Psoas muscle (tissue), 8 donors: Measurements from ENCODE around the gene CCDC57. TPM values are rescaled to one million over a fixed set of nuclear protein-coding genes. Genes with fewer than 3 reads are reported as not detected.
A peak's percentile ranks its signal among the peaks of the same experiment; 100 is the strongest.

Source experiments
- ATAC-seq, 4 donors: fragments of 200-7000 bp; cut with Tn5 transposase; one replicate each; pipeline ENCODE4 v1.9.1; 2020; ENCODE audit warnings: moderate library complexity in 3 of 4, mild to moderate bottlenecking in 2 of 4
- DNase-seq, 2 donors: peaks; one replicate each; pipeline ENCODE4 v3.0.0-alpha.2; 2020
- H3K27ac ChIP-seq: fragments of 200-600 bp; one replicate; pipeline ENCODE4 v1.8.0; 2022
- H3K27me3 ChIP-seq, 3 donors: fragments of 200-600 bp in 1 of 3; one replicate each; pipeline versions ENCODE4 v1.6.1 to v1.8.0; 2013 to 2022; ENCODE audit warnings: low read length in 2 of 3, mild to moderate bottlenecking in 2 of 3, moderate library complexity in 1 of 3; ENCODE audit not compliant: insufficient read depth in 3 of 3
- H3K36me3 ChIP-seq, 2 donors: fragments of 200-600 bp in 1 of 2; one replicate each; pipeline versions ENCODE4 v1.6.1 to v1.8.0; 2013 to 2022; ENCODE audit warnings: low read depth in 1 of 2, mild to moderate bottlenecking in 1 of 2, moderate library complexity in 1 of 2; ENCODE audit not compliant: insufficient read depth in 1 of 2
- H3K4me1 ChIP-seq: fragments of 200-600 bp; one replicate; pipeline ENCODE4 v1.8.0; 2022
- H3K4me3 ChIP-seq: fragments of 200-600 bp; one replicate; pipeline ENCODE4 v1.8.0; 2022; ENCODE audit warnings: mild to moderate bottlenecking
- H3K9me3 ChIP-seq: fragments of 200-600 bp; one replicate; pipeline ENCODE4 v1.8.0; 2022
- CTCF ChIP-seq: fragments of 200-600 bp; IDR thresholded peaks from one replicate; pipeline ENCODE4 v1.8.0; 2022; ENCODE audit warnings: antibody characterized with exemption
- WGBS, 3 donors: extraction: QIAGEN DNeasy Blood & Tissue Kit; methylation state at CpG; one replicate each; pipeline versions ENCODE4 v1.1.6 to v1.1.7; 2013; 5-methylcytosine and 5-hydroxymethylcytosine counted together
- intact Hi-C, 2 donors: fragments of 100-400 bp; cut with DNase I; formaldehyde crosslinking; loops; one replicate each; pipeline versions ENCODE4 v1.11.0 to v1.14.2; 2022
- polyA plus RNA-seq, 3 donors: library from polyadenylated mRNA; stranded (reverse); fragments of 200-250 nt; gene quantifications; one replicate each; pipeline ENCODE4 v1.2.3, GENCODE V29; 2013
- total RNA-seq, 4 donors: library from RNA; stranded (reverse); fragmentation: NEBNext Ultra II Directional in 2 of 4; extraction: Animal tissue kit (Norgen Biotek cat#: 25700) in 2 of 4; gene quantifications; one replicate each; pipeline versions ENCODE4 v1.2.1 to v1.2.4, GENCODE V29; 2021 to 2023
- donor health status: healthy with polysubstance abuse.
- donor health status: DM: no; HTN: no; CAD: no; lungs with moderate emphysema.
- donor health status: Bipolar disorder and iron deficiency.
- donor health status: healthy.
- donor health status: DM: yes; HTN: yes; CAD: no.
- donor health status: DM: no; HTN: no; CAD: no.
- donor health status: DM: no; HTN: no; CAD: no.
- donor health status: DM: yes; HTN: yes; CAD: no.

The CCDC57 gene
- total and polyA plus RNA-seq, 7 donors, result 7.2 to 15.3 (median 11.1) TPM

- TF ChIP-seq CTCF, result no peak
- DNase-seq, result peak in 1 of 2 donors; percentile 34
- Histone ChIP-seq H3K9me3 (no peaks in the 10 kb centered on the region), H3K27ac (no peak overlapping the region), H3K27me3 (no peaks in the 10 kb centered on the region), H3K36me3 (peaks cover 4 to 84% of the 10 kb centered on the region in 2 donors), H3K4me1 (peaks cover 6% of the 10 kb centered on the region), H3K4me3 (no peak overlapping the region)
- intact Hi-C loops, result no loop called here
- whole genome bisulfite sequencing, 3 donors, result 95% methylated on average over 35 to 40 of the region's 40 CpGs
- no peak for ATAC-seq
These were observed 119.5 kb downstream of the CCDC57 start for GRCh38 chr17:82092995-82093751.

GRCh38 chr17:82092628-82092994 lies 120.0 kb downstream of the CCDC57 start:
- WGBS, 3 donors, result 93 to 97% (median 94%) methylated on average over 17 to 20 of the region's 20 CpGs
- ATAC-seq, result no peak
- Histone ChIP-seq H3K9me3 (no peaks in the 10 kb centered on the region), H3K4me3 (no peak overlapping the region), H3K27ac (no peak overlapping the region), H3K36me3 (peaks cover 4 to 89% of the 10 kb centered on the region in 2 donors), H3K4me1 (peaks cover 6% of the 10 kb centered on the region), H3K27me3 (no peaks in the 10 kb centered on the region)
- intact Hi-C loops, result no loop called here
- DNase-seq, result peak in 1 of 2 donors; percentile 17
- TF ChIP-seq CTCF, result no peak

GRCh38 chr17:82092094-82092586 lies 120.5 kb downstream of the CCDC57 start:
- H3K27me3 ChIP-seq, result no peaks in the 10 kb centered on the region
- no peaks in the 10 kb centered on the region for H3K9me3 ChIP-seq
- H3K36me3 ChIP-seq, result peaks cover 4 to 94% of the 10 kb centered on the region in 2 donors
- DNase-seq, result peak in 1 of 2 donors; percentile 41
- no peak for TF ChIP-seq CTCF
- intact Hi-C loops, result no loop called here
- H3K4me3 ChIP-seq, result no peak overlapping the region
- H3K27ac ChIP-seq, result no peak overlapping the region
- WGBS, 3 donors, result 92 to 95% (median 95%) methylated on average over 21 to 23 of the region's 23 CpGs
- H3K4me1 ChIP-seq, result peaks cover 6% of the 10 kb centered on the region
- ATAC-seq, result no peak

- ATAC-seq (no peak), DNase-seq (peak; percentile 11 to 51)
- intact Hi-C loops, result no loop called here
- TF ChIP-seq CTCF, result no peak
- Histone ChIP-seq H3K4me3 (no peak overlapping the region), H3K36me3 (peaks cover 4 to 99% of the 10 kb centered on the region in 2 donors), H3K27ac (no peak overlapping the region), H3K27me3 (no peaks in the 10 kb centered on the region), H3K4me1 (peaks cover 2% of the 10 kb centered on the region), H3K9me3 (no peaks in the 10 kb centered on the region)
- 93 to 95% (median 94%) methylated on average over 31 to 37 of the region's 37 CpGs for WGBS, 3 donors
These were observed 121.2 kb downstream of the CCDC57 start for GRCh38 chr17:82091264-82092066.
